ENCODE measurements around the gene ACY1.

ACY1 gene

DNA sequence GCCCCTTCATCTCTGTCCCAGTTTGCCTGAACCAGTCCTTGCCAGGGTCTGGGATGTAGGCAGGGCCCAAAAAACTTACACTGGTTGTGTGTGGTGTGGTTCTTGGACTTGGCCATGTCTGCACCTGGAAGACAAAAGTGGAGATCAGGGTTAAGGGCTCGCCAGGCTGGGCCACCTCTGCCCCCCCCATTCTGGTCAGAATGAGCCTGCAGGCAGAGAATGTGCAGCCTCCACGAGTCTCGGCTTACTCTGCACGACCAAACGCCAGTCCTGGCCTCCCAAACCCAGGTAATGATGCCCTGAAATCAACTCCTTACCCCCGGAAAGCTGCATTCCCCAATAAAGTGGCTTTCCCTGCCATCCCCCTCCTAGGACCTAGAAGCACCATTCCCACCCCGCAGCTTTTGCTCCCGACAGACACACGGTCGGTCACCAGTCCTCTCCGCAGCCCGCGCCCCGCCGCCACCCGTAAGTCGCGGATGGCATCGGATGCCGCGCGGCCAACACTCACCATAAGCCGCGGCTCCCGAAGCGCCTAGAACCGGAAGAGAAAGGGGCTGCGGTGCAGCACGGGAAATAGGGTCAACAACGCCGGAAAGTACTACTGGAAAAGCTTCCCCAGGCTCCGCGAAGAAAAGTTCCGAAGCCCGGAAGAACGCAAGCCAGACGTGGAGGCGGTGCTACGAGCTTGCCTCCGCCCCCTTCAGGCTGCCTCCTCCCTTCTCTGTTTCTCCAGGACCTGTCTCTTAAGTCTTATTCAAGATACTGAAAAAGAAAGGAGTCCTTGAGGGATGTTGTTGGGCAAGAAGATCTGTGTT lies 12.2 kb downstream of the ACY1 start, which contains the start of gene RPL29:
Gene RPL29 (minus strand): TSS at position 550 of the 818 bp plus-strand sequence. CDS start 434 bp downstream, at position 116.
- intact Hi-C loops (cut with DNase I) = loop anchor here (5.0 kb wide), 1 partner anchor 53 kb away; the partner anchor contains the start of genes PARP3 and RRP9
- DNase-seq = peak; percentile 82 to 97 (median 92)

DNA sequence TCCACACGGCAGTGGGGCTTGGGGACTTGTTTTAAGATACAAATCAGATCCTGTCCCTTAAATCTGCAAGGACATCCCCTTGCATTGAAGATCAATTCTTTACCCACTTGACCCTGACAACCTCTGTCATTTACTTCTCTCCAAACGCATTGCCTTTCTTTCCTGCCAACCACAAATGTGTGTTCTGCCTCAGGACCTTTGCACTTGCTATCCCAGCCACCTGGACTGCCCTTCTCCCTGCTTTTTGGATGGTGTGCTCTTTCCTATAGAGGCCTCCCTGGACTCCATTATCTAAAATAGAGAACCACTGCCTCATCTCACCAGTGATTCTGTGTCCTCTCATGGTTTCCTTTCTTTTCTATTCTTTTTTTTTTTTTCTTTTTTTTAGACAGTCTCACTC lies 13.8 kb downstream of the ACY1 start:
- intact Hi-C loops (cut with DNase I) = loop anchor here (5.0 kb wide), 1 partner anchor 55 kb away; the partner anchor contains the start of genes PARP3 and RRP9
- no peak for DNase-seq

DNA sequence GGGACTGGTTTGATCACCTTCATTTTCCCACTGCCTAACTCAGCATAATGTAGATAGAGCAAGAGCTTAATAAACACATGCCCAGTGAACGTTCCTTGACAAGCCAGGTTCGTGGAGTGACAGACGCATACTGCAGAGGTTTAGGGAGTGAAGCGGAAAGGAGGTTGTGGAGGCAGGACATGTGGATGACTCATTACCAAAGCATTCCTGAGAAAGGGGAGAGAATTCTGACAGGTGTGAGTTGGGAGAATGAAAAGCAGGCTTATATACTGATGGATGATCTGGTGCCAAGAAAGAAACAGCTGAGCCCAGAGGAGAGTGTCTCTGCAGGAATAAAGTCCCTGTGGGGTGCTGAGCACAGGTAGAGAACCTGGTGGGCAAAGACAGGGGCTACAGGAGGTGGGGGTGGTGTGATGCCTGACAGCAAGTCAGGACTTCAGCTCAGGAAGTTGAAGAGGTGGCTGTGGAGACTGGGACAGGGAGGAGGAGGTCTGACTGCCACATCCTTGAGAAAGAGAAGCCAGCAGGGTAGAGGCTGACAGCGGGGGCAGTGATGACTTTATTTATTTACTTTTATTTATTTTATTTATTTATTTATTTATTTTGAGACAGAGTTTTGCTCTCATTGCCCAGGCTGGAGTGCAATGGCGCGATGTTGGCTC lies 14.7 kb downstream of the ACY1 start:
- peak in 20 of 42 donors; percentile 46 to 87 (median 63) for DNase-seq
- intact Hi-C loops (cut with DNase I) = loop anchor here (5.0 kb wide), 1 partner anchor 56 kb away; the partner anchor contains the start of genes PARP3 and RRP9

DNA sequence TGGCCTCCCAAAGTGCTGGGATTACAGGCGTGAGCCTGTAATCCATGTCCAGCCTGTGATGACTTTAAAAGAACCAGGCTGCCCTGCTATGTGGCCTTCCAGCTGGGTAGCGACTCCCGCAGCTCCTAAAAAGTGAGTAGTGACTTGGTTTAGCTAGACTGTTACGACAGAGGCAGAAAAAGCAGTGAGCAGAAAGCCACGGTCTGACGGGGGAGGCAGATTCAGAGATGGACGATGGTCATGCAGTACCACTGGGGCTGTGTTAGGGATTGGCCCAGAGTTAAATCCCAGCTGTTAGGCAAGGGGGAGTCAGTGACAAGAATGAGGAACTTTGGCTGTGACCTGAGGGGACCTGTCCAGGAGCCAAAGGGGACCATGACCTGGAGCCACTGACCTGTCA lies 15.4 kb downstream of the ACY1 start:
- intact Hi-C loops (cut with DNase I) = loop anchor here (5.0 kb wide), 1 partner anchor 56 kb away; the partner anchor contains the start of genes PARP3 and RRP9
- DNase-seq = no peak

DNA sequence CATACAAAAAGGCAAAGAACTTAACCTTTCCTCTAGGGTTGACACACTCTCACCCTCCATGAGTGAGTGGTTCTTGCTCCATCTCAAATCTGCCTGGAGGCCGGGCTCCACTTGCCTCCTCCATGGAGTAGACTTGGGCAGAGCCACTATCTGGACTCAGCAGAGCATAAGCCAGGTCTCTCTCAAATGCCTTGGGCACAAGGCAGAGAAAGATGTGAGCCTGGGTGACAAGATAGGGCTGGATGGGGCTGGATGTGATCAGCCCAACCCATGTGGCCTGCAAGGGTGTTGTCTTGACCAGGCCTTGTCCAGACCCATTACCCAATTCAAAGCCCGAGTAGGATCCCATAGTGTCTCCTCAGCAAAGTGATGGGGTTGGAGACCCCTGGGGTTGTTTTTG lies 16.5 kb downstream of the ACY1 start:
- no peak for DNase-seq
- intact Hi-C loops (cut with DNase I) = loop anchor here (5.0 kb wide), 2 partner anchors 58 to 122 kb away; partner anchors contain the start of genes PARP3 and RRP9

DNA sequence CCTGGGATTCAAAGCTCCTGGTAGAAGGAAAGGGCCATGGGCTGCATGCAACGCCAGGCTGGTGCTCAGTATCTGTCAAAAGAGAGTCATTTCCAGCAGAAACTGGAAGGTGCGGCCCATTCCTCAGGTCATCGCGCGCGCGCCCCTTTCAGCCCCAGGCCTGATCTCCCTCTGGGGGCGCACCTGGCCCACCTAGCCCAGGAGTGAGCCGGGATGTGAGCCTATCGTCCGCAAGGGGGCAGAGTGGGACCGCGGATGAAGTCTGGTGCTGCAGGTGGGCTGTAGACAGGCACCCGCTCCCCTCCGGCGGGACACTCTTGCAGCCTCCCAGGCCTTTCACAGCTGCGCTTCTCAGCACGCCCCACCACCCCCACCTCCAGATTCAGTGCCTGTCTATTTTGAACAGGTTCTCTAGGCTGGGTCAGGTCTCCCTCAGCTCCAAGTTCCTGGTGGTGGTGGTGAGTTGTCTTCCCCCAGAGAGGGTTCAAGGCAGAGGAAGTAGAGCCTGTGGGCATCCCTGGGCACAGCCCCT lies 18.2 kb downstream of the ACY1 start:
- intact Hi-C loops (cut with DNase I) = loop anchor here (5.0 kb wide), 1 partner anchor 121 kb away; no protein-coding TSS in a partner anchor

DNA sequence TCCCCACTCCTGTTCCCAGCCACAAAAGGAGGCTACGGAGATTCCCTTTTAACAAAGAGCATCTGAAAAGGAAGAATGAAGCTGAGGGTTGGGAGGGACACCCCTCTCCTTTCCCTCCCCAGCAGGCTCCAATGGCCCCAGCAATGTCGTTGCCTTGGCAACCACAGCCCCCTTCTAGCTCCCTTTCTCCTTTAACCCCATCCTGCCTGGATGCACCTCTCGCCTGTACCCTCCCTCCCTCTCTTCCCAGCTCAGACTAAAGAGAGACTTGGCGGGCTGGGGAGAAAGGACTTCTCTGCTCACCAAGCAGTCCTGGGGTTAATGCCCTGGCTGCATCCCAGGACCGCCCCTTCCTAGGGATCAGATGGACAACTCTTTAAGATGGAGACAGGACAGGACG lies 19.4 kb downstream of the ACY1 start:
- no peak for DNase-seq
- intact Hi-C loops (cut with DNase I) = loop anchor here (1.0 to 5.0 kb wide), 2 partner anchors 120 to 142 kb away; no protein-coding TSS in a partner anchor

More for the DNA sequence above, 18.2 kb downstream of the ACY1 start:
- DNase-seq = peak; percentile 71 to 93 (median 84)

DNA sequence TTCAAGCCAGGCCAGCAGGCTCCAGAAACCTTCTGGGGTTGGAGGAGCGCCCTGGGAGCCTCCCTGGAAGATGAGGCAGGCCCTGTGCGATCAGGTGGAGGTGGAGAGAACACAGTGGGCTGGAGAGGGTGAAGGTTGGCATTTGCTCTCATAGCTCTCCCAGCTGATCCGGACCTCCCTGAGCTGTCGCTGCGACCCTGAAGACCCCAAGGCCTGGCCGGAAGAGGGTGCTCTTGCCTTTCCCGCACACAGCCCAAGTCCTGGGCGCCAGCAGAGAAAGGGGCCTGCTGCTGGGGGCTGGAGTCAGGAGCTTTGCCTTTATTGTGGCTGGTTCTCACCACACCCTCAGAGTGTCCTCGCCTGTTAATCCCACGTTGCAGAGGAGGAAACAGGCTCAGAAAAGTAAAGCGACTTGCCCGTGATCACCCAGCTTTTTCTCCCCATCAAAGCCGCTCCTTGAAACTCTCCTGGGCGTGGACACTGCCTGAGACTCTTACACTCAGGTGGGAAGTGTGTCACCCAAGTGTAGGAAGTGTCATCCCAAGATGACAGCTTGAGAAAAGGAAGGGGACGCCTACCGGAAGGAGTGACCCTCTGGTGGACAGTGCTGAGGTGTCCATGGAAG lies 20.9 kb downstream of the ACY1 start:
- intact Hi-C loops (cut with DNase I) = loop anchor here (2.0 to 5.0 kb wide), 2 partner anchors 51 to 118 kb away; no protein-coding TSS in a partner anchor
- peak; percentile 46 to 91 (median 79) for DNase-seq

DNA sequence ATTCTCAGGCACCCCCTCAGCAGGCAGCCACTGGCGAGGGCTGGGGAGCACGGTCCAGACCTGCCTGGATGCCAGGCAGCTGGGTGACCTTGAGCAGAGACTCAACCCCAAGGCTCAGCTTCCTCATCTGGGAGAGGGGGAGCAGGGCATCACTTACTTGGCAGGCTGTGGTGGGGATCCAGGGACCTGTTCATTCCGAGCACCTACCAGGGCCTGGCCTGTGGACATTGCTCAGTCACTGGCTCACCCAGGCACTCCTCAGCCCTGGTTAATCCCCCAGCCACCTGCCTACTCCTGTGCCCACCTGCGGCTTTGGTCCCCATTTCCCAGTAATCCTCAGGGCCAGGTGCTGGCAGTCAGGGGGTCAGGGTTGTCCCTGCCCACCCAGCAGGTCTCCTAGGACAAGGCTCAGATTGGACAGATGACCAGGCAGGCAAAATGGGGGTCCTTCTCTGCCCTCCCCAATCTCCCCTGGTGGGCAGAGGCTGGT lies 21.6 kb downstream of the ACY1 start:
- intact Hi-C loops (cut with DNase I) = loop anchor here (2.0 to 5.0 kb wide), 2 partner anchors 50 to 117 kb away; no protein-coding TSS in a partner anchor
- DNase-seq = no peak

DNA sequence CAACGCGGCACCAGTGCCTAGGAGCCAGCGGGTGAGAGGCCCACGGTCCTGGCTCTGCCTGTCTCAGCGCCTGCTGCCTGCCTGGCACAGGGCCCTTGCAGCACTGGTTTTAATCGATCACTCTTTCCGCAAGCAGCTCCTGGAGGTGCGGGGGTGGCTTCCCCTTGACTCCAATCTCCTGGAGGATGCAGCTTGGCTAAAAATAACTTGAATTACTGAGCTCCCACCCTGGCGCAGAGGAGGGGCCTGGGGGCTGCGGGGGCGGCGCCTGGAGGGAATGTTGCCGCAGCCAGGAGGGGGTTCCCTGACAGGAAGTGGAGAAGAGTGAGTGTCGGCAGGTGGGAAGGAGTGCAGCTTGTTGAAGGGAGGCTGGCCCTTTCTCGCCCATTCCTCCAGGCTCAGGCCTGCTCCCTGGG lies 22.2 kb downstream of the ACY1 start:
- intact Hi-C loops (cut with DNase I) = loop anchor here (2.0 kb wide), 1 partner anchor 49 kb away; no protein-coding TSS in a partner anchor
- DNase-seq = peak; percentile 51 to 92 (median 79)

DNA sequence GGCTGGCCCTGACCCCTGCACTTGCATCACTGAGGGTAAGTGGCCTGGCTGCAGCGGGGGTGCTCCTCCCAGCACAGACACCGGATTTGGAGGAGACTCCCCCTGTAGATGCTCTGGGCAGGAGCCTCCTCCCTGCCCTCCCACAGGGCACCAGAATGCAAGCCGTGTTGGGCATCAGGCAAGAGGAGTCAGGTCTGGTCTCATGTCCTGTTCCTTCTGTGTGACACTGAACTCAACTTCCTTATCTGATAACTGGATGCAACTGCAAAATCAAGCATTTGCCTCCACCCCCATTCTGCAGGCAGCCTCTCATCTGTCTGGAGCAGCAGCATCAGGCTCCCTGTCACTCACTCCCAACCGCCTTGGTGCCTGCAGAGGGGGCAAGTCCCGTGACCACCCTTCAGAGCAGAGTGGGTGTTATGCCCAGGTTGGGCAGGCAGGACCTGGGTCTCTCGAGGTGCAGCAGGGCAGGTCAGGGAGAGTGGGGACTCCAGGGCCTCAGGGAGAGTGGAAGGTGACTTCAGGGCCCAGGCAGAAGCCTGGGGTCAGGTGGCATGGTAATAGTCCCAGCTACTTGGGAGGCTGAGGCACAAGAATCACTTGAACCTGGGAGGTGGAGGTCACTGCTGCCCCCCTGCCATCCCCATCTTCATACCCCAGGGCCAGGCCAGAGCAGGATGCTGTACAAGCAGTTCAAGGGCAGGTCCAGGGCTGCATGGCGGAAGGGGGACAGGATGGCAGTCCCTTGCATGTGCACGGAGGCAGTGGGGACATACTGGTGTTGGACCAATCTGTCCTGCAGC lies 22.9 kb downstream of the ACY1 start:
- intact Hi-C loops (cut with DNase I) = no loop called here

DNA sequence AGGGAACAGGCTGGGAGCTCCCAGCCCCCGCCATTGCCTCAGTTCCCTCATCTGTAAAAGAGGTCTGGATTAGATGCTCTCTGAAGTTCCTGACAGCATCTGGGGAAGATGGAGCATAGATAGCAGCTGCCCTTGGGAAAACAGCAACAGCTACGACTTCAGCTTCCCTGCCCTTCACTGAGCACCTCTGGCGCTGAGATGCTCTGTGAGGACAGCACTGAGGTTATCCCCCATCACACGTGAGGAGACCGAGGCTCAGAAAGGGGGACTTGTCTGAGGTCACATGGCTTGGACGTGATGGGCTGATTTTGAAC lies 23.4 kb downstream of the ACY1 start:
- DNase-seq = no peak
- intact Hi-C loops (cut with DNase I) = no loop called here

More for the DNA sequence above, 22.9 kb downstream of the ACY1 start:
- peak in 18 of 42 donors; percentile 32 to 75 (median 58) for DNase-seq

DNA sequence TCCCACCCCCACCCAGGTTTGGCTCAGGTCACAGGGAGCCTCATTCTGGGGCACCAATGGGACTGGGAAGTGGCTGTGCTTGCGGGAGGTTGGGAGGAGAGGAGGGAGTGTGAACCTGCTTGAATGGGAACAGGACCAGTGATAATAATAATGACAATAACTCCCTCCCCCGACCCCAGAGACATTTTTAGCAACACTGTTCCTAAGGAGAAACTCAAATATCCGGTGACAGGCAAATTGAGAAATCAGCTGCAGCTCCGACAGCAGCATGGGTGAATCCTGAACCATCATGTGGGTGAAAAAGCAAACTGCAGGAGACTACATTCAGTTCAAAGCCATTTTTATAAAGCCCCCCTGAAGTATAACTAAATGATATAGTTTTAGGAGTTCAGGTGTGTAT lies 24.0 kb downstream of the ACY1 start:
- intact Hi-C loops (cut with DNase I) = no loop called here
- peak in 15 of 42 donors; percentile 31 to 81 (median 54) for DNase-seq

DNA sequence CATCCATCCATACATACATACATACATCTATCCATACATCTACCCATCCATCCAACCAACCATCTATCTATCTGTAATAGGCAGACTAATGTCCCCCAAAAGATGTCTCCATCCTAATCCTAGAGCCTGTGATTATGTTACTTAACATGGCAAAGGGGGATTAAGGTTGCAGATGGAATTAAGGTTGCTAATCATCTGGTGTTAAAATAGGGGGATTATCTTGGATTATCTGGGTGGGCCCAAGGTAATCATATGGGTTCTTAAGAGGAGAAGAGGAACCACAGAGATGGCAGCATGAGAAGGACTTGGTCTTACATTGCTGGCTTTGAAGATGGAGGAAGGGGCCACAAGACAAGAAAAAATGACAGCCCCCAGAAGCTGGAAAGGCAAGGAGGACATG lies 27.1 kb downstream of the ACY1 start:
- intact Hi-C loops (cut with DNase I) = no loop called here
- DNase-seq = no peak

DNA sequence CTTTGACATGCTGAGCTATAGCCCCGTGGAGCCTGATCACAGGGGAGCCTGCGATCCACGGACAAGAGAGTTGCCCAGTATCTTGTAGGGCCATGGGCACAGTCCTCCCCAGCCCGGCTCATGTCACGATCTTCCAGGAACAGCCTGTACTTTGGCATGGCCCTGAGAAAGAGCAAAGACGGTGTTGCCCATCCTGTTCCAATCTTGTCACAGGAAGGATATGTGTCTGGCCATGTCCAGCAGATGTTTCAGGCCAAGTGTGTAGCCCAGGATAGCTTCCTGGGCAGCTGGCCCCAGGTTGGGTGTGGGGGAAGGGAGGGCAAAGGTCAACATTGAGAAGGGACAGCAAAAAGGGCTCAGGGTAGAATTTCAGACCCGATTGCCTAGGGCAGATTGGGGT lies 29.4 kb downstream of the ACY1 start:
- no peak for DNase-seq
- intact Hi-C loops (cut with DNase I) = no loop called here

DNA sequence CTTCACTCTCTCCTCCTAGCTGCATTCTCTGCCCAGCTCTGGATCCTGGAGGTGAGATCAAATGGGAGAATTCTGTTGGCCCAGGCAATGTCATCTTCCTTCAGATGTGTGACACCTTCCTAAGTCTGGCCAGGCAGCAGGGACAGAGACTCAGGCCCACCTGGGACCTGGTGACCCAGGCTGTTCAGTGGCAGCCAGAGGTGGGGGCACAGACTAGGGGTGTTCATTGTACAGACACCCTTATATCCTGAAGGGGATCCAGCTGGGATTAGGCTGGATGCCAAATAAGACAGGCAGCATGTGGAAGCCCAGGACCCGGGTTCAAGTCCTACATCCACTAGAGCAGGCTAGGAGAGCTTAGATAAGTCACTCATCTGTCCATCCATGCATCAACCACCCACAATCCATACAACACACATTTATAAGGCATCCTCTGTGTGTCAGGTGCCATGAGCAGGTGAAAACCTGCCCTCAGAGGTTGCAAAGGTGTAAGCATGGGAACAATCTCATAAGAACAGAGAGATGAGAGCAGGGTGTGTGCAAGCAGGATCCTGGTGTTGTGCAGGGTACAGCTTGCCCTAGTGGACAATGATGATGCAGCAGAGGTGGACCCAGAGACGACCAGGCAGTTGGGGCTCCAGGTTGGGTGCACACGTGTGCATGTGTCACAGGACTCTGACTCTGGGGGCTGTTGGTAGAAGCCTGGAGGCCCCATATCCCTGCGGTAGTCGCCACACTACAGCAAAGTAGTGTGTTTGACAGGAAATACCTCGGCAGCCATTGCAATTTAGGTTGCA lies 30.7 kb downstream of the ACY1 start:
- no peak for DNase-seq
- intact Hi-C loops (cut with DNase I) = no loop called here

DNA sequence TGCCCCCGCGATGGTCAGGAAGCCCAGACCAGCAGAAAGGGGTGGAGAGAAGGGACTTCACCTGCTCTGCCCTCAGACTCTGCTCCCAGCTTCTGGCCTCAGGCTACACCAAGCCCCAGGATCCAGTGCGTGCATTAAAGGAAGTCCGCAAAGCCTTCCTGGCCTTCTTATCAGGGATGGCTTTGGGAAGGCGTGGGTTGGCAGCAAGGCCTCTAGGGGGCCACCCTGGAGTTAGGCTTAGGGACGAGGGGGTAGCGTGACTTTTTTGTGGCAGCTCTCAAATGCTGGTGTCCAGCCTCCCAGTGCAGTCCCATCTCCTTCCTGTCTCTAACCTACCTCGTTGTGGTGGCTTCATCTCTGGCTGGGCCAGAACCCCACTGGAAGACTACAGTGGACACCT lies 31.3 kb downstream of the ACY1 start:
- intact Hi-C loops (cut with DNase I) = no loop called here
- peak in 18 of 42 donors; percentile 38 to 79 (median 56) for DNase-seq
